A673 (cell line): ENCODE measurements around the gene C11orf87. TPM values are rescaled to one million over a fixed set of nuclear protein-coding genes. Genes with fewer than 3 reads are reported as not detected.

Experiments used
- BruUV-seq: library from RNA; stranded (reverse); fragments of 400-500 nt; replicated peaks from 2 replicates; lab custom pipeline; 2021; lab: Mats Ljungman, UMichigan
- CTCF ChIA-PET: fragments of 300-600 bp; sonication (Branson Sonifier 250); formaldehyde crosslinking; loops from one replicate; lab custom pipeline; 2022; ENCODE audit warnings: antibody characterized with exemption; lab: Charles Lee
- POLR2A ChIA-PET: fragments of 300-600 bp; sonication (Branson Sonifier 250); formaldehyde crosslinking; loops from one replicate; lab custom pipeline; 2022; ENCODE audit warnings: antibody characterized with exemption; ENCODE audit not compliant: low non-redundant PET; lab: Charles Lee
- DNase-seq: peaks from one replicate; pipeline ENCODE4 v3.0.0-alpha.2; 2015; ENCODE audit warnings: low spot score
- H3K27ac ChIP-seq: fragments of 200-600 bp; sonication (generic); 2 replicates; pipeline ENCODE4 v1.5.1; 2016; ENCODE audit warnings: mixed run types, low read depth, mild to moderate bottlenecking, mixed read lengths, antibody characterized with exemption, low read length; ENCODE audit not compliant: poor library complexity, severe bottlenecking
- H3K27me3 ChIP-seq: fragments of 200-600 bp; sonication (generic); replicated peaks from 2 replicates; pipeline ENCODE4 v1.6.1; 2017; ENCODE audit warnings: mixed run types, low read depth, mild to moderate bottlenecking, mixed read lengths, antibody characterized with exemption, low read length; ENCODE audit not compliant: insufficient read depth, poor library complexity
- H3K36me3 ChIP-seq: fragments of 200-600 bp; sonication (generic); 2 replicates; pipeline ENCODE4 v1.6.1; 2016; ENCODE audit warnings: mixed run types, mild to moderate bottlenecking, mixed read lengths, antibody characterized with exemption, low read length; ENCODE audit not compliant: insufficient read depth, poor library complexity, severe bottlenecking
- H3K4me1 ChIP-seq: fragments of 200-600 bp; sonication (generic); 2 replicates; pipeline ENCODE4 v1.6.1; 2017; ENCODE audit warnings: mixed run types, mild to moderate bottlenecking, mixed read lengths, antibody characterized with exemption, low read length; ENCODE audit not compliant: insufficient read depth, poor library complexity, severe bottlenecking
- H3K4me3 ChIP-seq: fragments of 200-600 bp; sonication (generic); 2 replicates; pipeline ENCODE4 v1.5.1; 2016; ENCODE audit warnings: low read depth, mixed run types, mild to moderate bottlenecking, mixed read lengths, low read length; ENCODE audit not compliant: poor library complexity, severe bottlenecking
- H3K9me3 ChIP-seq: fragments of 200-600 bp; sonication (generic); 2 replicates; pipeline ENCODE4 v1.6.1; 2016; ENCODE audit warnings: mixed run types, low read depth, mild to moderate bottlenecking, mixed read lengths, antibody characterized with exemption, low read length; ENCODE audit not compliant: poor library complexity, severe bottlenecking
- EZH2 ChIP-seq: fragments of 200-600 bp; sonication (generic); IDR thresholded peaks from 2 replicates; pipeline ENCODE4 v1.6.1; 2017; ENCODE audit warnings: borderline replicate concordance, low read depth, mild to moderate bottlenecking, mixed read lengths, antibody characterized with exemption, low read length; ENCODE audit not compliant: poor library complexity, severe bottlenecking
- intact Hi-C: fragments of 100-400 bp; cut with micrococcal nuclease; formaldehyde crosslinking; loops from one replicate; pipeline ENCODE4 v1.10.0; 2022; ENCODE audit not compliant: unreplicated experiment
- total RNA-seq: library from RNA; stranded (reverse); gene quantifications from 2 replicates; pipeline ENCODE4 v1.2.3, GENCODE V29; 2021
- TF ChIP-seq, protein P1 (sequence below): fragments of 300-800, 200-600 bp; sonication (generic); conservative IDR thresholded peaks from 2 replicates; pipeline ENCODE4 v1.5.1; 2017; ENCODE audit warnings: low read depth, mild to moderate bottlenecking, antibody characterized with exemption, low read length, moderate library complexity, mixed read lengths

C11orf87 gene
- total RNA-seq, 1 experiment from 2014 or later, result not detected

DNA sequence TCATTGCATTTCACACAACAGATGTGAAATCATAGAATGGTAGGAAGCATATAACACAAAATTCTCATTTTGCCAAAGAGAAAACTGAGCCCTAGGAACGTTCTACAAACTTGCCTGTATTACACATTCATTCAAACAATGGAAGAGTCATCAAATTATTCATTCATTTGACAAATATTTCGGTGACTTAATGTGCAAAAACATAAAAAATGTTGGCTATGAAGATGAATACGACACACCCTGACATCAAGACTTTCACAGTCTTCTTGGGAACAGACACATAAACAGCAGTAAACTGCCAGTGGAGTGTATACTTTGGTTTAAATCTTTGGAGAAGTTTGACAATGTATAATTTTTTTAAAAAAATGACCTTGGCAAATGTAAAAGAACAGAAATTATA lies 20.4 kb upstream of the C11orf87 start:
- Histone ChIP-seq H3K9me3 (no peaks in the 10 kb centered on the region), H3K27ac (no peak overlapping the region), H3K27me3 (peaks cover 9% of the 10 kb centered on the region), H3K4me1 (no peaks in the 10 kb centered on the region), H3K36me3 (no peaks in the 10 kb centered on the region), H3K4me3 (no peak overlapping the region)
- CTCF ChIA-PET, result no interaction called here
- BruUV-seq, result no TSS peak
- TF ChIP-seq, protein P1, sequence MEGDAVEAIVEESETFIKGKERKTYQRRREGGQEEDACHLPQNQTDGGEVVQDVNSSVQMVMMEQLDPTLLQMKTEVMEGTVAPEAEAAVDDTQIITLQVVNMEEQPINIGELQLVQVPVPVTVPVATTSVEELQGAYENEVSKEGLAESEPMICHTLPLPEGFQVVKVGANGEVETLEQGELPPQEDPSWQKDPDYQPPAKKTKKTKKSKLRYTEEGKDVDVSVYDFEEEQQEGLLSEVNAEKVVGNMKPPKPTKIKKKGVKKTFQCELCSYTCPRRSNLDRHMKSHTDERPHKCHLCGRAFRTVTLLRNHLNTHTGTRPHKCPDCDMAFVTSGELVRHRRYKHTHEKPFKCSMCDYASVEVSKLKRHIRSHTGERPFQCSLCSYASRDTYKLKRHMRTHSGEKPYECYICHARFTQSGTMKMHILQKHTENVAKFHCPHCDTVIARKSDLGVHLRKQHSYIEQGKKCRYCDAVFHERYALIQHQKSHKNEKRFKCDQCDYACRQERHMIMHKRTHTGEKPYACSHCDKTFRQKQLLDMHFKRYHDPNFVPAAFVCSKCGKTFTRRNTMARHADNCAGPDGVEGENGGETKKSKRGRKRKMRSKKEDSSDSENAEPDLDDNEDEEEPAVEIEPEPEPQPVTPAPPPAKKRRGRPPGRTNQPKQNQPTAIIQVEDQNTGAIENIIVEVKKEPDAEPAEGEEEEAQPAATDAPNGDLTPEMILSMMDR, result no peak
- no peak for TF ChIP-seq EZH2
- DNase-seq, result no peak
- intact Hi-C loops, result no loop called here
- POLR2A ChIA-PET, result no interaction called here

DNA sequence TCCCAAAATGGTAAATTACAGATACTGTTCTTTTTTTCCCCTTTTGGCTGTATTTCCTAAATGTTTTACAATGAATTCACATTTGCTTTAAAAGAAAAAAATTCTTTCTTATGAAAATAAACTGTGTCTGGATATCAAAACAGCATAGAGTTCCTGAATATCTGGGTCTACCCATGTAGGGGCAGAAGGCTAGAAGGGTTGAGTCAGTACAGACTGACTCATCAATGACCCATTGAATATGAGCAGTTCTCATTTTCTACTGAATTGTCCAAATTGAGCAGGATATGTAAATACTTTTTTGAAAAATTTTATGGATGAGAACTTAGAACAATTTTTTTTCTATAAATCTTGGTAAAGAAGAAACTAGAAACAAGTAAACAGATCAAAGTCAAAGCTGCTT lies 16.3 kb upstream of the C11orf87 start:
- Histone ChIP-seq H3K27ac (no peak overlapping the region), H3K27me3 (no peaks in the 10 kb centered on the region), H3K36me3 (no peaks in the 10 kb centered on the region), H3K4me1 (no peaks in the 10 kb centered on the region), H3K9me3 (no peaks in the 10 kb centered on the region), H3K4me3 (no peak overlapping the region)
- intact Hi-C loops, result no loop called here
- ChIA-PET CTCF (no interaction called here), POLR2A (no interaction called here)
- BruUV-seq, result no TSS peak
- TF ChIP-seq, protein P1, result no peak
- TF ChIP-seq EZH2, result no peak
- no peak for DNase-seq

DNA sequence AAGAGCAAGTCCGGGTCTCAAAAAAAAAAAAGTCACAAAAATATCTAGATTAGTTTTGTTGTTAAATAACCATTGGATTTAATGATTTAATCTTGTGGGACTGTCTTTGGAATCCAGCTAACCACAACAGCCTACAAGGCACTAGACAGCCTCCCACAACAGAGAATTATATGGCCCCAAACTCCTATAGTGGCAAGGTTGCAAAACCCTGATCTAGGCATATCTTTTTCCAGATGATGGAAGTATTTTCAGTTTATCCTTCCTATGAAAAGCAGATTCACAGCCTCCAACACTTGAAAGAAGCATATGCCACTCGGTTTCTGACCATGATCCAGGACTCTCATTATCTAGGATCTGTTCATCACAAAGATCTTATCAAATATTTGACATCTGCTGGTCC lies 5.4 kb upstream of the C11orf87 start:
- H3K27ac ChIP-seq, result no peak overlapping the region
- H3K4me3 ChIP-seq, result no peak overlapping the region
- H3K4me1 ChIP-seq, result no peaks in the 10 kb centered on the region
- no TSS peak for BruUV-seq
- peaks cover 40% of the 10 kb centered on the region for H3K27me3 ChIP-seq
- no peak for DNase-seq
- ChIA-PET POLR2A (no interaction called here), CTCF (no interaction called here)
- H3K9me3 ChIP-seq, result no peaks in the 10 kb centered on the region
- no peaks in the 10 kb centered on the region for H3K36me3 ChIP-seq
- intact Hi-C loops, result no loop called here
- TF ChIP-seq, protein P1, result no peak
- TF ChIP-seq EZH2, result no peak
